IPS-18c (cell line): Measurements from ENCODE around the gene CNGB1.

ENCODE experiments used
- H3K4me3 ChIP-seq: 2 replicates; pipeline ENCODE4 v1.7.0; 2013; ENCODE audit warnings: low read depth, mild to moderate bottlenecking, low read length, moderate library complexity; ENCODE audit not compliant: insufficient read depth
- H3K9me3 ChIP-seq: one replicate; pipeline ENCODE4 v1.6.1; 2013; ENCODE audit warnings: mild to moderate bottlenecking, low read length, moderate library complexity; ENCODE audit not compliant: control insufficient read depth, insufficient read depth

Gene CNGB1

DNA sequence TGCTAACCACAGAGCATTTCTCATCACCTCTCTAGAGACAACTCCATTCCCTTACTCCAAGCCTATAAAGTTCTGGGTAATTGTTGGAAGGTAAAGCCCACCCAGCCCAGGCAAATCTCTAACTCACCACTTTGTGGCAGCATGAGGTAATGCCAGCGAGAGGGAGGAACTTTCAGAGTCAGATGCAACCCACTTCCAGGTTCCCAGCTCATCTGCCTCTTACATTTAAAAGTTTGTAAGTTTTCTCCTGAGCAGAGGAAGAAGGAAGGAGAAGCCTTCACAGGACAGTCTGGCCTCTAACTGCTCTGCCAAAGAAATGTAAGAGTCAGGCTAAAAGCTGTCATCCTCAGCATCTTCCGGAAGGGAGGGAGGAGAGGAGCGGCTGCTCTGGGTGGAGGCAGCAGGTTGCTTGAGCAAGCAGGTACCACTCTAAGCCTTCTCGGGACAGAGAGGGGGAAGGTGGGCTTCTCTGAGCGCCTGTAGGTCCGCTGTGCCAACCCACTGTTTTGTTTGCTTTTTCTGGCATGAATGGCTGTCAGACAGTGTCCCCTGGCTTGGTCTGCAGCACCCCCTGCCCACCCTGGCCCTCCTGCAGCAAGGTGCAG is 28.5 kb upstream of the CNGB1 start:
- H3K9me3 ChIP-seq, result no peaks in the 10 kb centered on the region
- peak overlapping the region; percentile 58; the same call in 1 of the 2 replicates for H3K4me3 ChIP-seq

DNA sequence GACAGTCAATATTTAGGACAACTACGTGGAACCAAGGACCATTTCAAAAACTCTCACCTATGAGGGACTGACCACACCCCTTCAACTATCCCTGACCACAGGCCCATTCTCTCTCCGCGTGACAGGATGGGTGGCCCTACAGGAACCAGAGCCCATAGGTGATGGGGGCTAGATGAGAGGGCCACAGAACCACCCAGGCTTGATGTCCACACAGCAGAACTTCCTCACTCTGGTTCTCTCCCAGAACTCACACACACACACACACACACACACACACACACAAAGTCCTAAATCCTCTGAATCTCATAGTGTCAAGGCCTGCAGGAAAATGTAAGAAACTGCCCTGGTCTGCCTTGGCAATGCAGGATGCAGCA is 28.1 kb upstream of the CNGB1 start:
- Histone ChIP-seq H3K9me3 (no peaks in the 10 kb centered on the region), H3K4me3 (no peak overlapping the region; the same call in 1 of the 2 replicates)

DNA sequence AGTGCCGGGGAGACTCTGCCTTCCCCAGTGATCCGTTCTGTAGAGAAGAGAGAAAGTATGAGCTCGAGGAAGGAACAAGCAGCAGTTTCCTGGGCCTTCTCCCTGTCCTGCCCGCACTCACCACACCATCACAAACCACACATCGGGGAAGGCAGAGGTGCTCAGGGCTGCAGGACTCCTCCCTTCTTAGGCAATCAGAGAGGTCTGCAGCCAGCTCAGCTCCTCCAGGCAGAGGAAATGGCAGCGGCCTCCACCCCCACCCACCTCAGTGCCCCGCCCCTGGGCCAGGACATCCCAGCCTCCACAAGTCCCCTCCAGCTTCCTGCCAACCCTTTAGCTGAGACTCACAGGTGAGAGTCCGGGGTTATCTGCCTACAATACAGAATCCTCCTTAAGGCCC is 27.6 kb upstream of the CNGB1 start:
- no peaks in the 10 kb centered on the region for H3K9me3 ChIP-seq
- no peak overlapping the region for H3K4me3 ChIP-seq

DNA sequence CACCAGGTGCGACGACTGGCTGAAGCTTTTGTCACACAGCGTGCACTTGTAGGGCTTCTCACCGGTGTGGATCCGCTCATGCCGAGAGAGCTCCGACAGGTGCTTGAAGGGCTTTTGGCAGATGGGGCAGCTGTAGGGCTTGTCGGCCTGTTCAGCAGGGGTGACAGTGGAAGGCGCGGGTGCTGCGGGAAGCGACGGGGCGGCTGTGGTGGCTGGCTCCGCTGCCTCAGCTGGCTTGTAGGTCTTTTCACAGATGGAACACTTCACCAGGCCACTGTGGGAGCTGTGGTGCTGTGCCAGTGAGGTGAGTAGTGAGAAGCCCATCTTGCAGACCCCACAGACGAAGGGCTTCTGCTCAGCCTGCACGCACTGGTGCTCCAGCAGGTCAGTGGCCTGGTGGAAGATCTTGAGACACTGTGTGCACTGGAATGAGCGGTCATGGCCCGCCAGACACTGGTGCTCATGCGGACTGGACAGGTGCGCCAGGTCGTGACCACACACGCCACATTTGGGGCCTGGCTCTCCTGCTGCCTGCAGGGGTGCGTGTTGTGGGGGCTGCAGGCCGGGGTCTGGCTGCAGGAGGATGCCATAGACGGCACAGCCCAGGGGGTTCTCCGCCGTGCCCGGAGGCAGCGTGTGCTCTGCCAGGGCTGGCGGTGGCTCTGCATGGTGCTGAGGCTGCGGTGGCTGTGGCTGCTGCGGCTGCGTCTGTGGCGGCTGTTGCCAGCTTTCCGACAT is 26.8 kb upstream of the CNGB1 start:
- H3K9me3 ChIP-seq, result no peaks in the 10 kb centered on the region
- H3K4me3 ChIP-seq, result no peak overlapping the region

GRCh38 chr16:57997176-57997527 is 26.2 kb upstream of the CNGB1 start:
- Histone ChIP-seq H3K4me3 (no peak overlapping the region), H3K9me3 (no peaks in the 10 kb centered on the region)

DNA sequence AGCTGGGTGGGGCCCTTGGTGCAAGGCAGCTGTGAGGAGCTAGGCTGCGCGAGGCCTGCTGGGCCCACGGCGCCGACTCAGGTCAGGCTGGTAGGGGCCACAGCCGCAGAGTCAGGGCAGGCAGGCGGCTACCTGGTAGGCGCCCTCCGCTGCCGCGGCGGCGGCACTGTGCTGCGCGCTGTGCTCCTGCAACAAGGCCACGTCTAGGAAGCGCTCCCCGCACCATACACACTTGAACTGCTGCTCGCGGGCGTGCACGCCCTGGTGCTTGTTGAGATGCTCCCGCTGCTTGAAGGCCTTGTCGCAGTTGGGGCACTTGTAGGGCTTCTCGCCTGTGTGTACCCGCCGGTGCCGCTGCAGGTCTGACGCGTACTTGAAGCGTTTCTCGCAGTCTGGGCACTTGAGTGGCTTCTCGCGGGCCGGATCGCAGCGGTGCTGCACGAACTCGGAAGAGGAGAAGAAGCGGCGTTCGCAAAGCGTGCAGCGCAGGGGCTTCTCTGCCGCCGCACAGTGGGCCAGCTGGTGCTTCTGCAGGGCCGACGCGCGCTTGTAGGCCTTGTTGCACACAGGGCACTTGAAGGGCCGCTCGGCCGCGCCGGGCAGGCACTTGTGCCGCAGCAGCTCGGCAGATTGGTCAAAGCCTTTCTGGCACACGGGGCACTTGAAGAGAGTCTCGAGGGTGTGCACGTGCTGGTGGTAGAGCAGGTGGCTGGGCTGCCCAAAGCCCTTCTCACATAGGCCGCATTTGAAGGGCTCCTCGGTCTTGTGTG is 25.7 kb upstream of the CNGB1 start:
- no peak overlapping the region for H3K4me3 ChIP-seq
- H3K9me3 ChIP-seq, result no peaks in the 10 kb centered on the region

- Histone ChIP-seq H3K4me3 (no peak overlapping the region), H3K9me3 (no peaks in the 10 kb centered on the region)
Measured at GRCh38 chr16:57995721-57996405, 24.9 kb upstream of the CNGB1 start.

GRCh38 chr16:57994778-57995177 is 23.9 kb upstream of the CNGB1 start:
- H3K9me3 ChIP-seq, result no peaks in the 10 kb centered on the region
- H3K4me3 ChIP-seq, result no peak overlapping the region

- H3K4me3 ChIP-seq, result no peak overlapping the region
- H3K9me3 ChIP-seq, result no peaks in the 10 kb centered on the region
Measured at GRCh38 chr16:57994361-57994760, 23.4 kb upstream of the CNGB1 start.

DNA sequence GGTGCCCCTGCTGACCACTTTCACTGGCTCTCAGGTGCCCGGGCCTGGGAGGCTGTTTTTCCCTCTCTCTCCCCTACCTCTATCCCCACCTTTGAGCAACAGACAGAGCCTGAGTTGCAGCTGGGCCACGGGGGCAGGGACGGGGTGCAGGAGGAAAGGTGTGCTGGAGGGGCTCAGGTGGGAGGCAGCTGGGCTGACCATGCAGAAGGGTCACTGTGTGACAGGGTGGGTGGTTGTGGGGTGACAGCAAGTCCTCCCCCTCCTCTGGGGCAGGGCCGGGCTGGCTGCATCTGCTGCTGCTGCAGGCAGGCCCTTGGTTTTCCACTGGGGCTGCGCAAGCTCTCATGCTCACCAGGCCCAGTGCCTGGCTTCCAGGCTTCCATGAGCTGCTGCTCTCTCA is 23.0 kb upstream of the CNGB1 start:
- no peaks in the 10 kb centered on the region for H3K9me3 ChIP-seq
- no peak overlapping the region for H3K4me3 ChIP-seq

- H3K4me3 ChIP-seq, result no peak overlapping the region
- no peaks in the 10 kb centered on the region for H3K9me3 ChIP-seq
Measured at GRCh38 chr16:57993438-57993837, 22.5 kb upstream of the CNGB1 start.

DNA sequence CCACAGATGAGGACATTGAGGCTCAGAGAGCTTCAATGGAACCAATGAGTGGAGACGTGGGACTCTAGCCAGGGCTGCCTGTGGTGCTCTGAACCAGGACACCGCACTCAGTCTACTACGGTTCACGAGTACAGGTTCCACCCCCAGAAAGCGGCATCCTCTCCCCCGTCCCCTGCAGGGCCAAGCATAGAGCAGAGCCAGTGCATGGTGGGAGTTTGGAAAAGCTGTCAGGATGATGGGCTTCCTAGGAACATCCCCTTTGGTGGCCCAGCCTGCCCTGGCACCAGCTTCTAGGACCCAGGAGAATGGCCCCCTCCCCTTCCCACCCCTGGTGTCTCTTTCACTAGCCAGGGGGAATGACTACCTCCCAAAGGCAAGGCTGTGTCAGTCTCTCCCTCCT is 21.2 kb upstream of the CNGB1 start:
- Histone ChIP-seq H3K9me3 (no peaks in the 10 kb centered on the region), H3K4me3 (no peak overlapping the region)

DNA sequence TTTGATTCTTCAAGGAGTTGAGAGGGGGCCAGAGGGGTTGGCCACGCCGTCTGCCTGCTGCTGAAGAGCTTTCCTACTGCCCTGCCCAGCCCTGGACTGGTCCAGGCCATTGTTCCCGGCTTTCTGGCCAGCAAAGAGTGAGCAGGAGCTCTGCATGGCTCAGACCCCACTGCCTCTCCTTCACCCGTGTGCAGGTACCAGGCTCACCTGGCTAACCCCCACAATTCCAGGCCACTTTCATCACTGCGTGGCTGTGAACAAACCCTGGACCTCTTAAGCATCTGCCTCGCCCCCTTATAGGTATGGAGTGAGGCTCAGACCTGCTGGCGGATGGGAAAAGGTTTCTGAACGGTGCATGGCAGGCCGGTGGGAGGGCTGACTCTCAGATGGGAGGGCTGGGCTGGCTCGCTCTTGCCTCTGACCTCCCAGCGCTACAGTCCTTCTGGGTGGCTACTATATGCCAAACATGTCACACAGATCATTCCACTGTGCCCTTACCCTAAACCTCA is 20.7 kb upstream of the CNGB1 start:
- Histone ChIP-seq H3K9me3 (no peaks in the 10 kb centered on the region), H3K4me3 (no peak overlapping the region)

- no peak overlapping the region for H3K4me3 ChIP-seq
- no peaks in the 10 kb centered on the region for H3K9me3 ChIP-seq
Measured at GRCh38 chr16:57988929-57989328, 18.0 kb upstream of the CNGB1 start.

DNA sequence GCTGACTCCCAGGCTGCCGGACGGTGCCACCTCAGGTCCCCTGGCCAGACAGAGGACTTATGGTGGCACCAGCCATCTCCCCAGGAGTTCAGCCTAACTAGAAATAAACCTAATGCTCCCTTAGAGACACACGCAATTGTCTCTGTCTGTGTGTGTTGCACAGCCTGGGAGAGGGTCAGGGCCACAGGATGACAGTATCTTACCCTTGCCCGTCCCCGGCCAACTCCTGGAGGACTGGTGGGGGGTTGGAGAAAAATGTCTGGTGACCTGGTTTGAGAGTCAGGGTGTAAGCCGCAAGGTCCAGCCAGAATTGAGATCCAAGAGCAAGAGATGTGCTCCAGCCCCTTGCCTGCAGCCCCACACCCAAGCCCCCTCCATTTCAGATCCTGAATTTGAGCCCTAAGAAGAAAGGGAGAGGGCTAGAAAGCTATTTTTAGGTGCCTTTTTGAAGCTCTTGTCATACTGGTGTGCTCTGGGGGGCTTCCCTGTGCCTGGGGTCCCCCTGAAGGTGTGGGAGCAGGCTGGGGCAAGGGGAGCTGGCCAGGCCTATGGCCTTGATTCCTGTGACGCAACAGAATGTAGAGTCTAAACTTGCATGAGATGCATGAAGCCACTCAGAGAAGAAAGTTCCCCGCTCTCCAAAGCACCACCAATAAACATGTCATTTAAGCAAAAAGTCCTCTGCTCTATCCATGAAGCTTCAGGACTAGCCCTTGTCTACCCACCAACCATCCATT is 16.7 kb upstream of the CNGB1 start:
- no peaks in the 10 kb centered on the region for H3K9me3 ChIP-seq
- no peak overlapping the region for H3K4me3 ChIP-seq

GRCh38 chr16:57986196-57986595 is 15.3 kb upstream of the CNGB1 start:
- no peaks in the 10 kb centered on the region for H3K9me3 ChIP-seq
- no peak overlapping the region for H3K4me3 ChIP-seq
